DOHH2 (cell line): ENCODE results near the gene KRT222.

ENCODE experiments used
- H3F3A ChIP-seq: fragments of 200-600 bp; sonication (generic), shearing (Covaris generic); 2 replicates; pipeline ENCODE4 v1.6.0; 2016; ENCODE audit warnings: antibody characterized with exemption, mild to moderate bottlenecking; ENCODE audit not compliant: control insufficient read depth, insufficient read depth
- H3K27ac ChIP-seq: fragments of 200-600 bp; sonication (generic); 2 replicates; pipeline ENCODE4 v1.5.1; 2014; ENCODE audit warnings: low read depth, mild to moderate bottlenecking, low read length, moderate library complexity
- H3K27me3 ChIP-seq: fragments of 200-600 bp; sonication (generic); 2 replicates; pipeline ENCODE4 v1.6.1; 2014; ENCODE audit warnings: mild to moderate bottlenecking, low read length, mixed read lengths; ENCODE audit not compliant: control insufficient read depth
- H3K36me3 ChIP-seq: fragments of 200-600 bp; sonication (generic); 2 replicates; pipeline ENCODE4 v1.6.1; 2014; ENCODE audit warnings: mild to moderate bottlenecking, low read length, moderate library complexity, mixed read lengths; ENCODE audit not compliant: control insufficient read depth
- H3K4me1 ChIP-seq: fragments of 200-600 bp; sonication (generic); 2 replicates; pipeline ENCODE4 v1.6.1; 2014; ENCODE audit warnings: mild to moderate bottlenecking, low read length, mixed read lengths; ENCODE audit not compliant: control insufficient read depth
- H3K4me2 ChIP-seq: fragments of 200-600 bp; sonication (generic); 2 replicates; pipeline ENCODE4 v1.6.0; 2014; ENCODE audit warnings: mild to moderate bottlenecking, low read length, moderate library complexity
- H3K4me3 ChIP-seq: fragments of 200-600 bp; sonication (generic); 2 replicates; pipeline ENCODE4 v1.5.1; 2014; ENCODE audit warnings: mild to moderate bottlenecking, low read length, mixed read lengths
- H3K79me2 ChIP-seq: fragments of 200-600 bp; sonication (generic); 2 replicates; pipeline ENCODE4 v1.6.1; 2014; ENCODE audit warnings: mild to moderate bottlenecking, low read length, mixed read lengths; ENCODE audit not compliant: control insufficient read depth
- H3K9me2 ChIP-seq: fragments of 200-600 bp; sonication (generic); replicated peaks from 2 replicates; pipeline ENCODE4 v1.6.1; 2014; ENCODE audit warnings: mild to moderate bottlenecking, low read length, mixed read lengths; ENCODE audit not compliant: control insufficient read depth
- H3K9me3 ChIP-seq: fragments of 200-600 bp; sonication (generic); 2 replicates; pipeline ENCODE4 v1.6.1; 2014; ENCODE audit warnings: antibody characterized with exemption, low read length, mixed read lengths; ENCODE audit not compliant: control insufficient read depth, insufficient read depth
- H4K20me1 ChIP-seq: fragments of 200-600 bp; sonication (generic); 2 replicates; pipeline ENCODE4 v1.6.0; 2014; ENCODE audit warnings: low read depth, mild to moderate bottlenecking, antibody characterized with exemption, low read length, moderate library complexity; ENCODE audit not compliant: control insufficient read depth, insufficient read depth
- CTCF ChIP-seq: fragments of 200-600 bp; sonication (generic); IDR thresholded peaks from one replicate; pipeline ENCODE4 v1.5.1; 2014; ENCODE audit warnings: antibody characterized with exemption, mild to moderate bottlenecking, low read depth, low read length; ENCODE audit not compliant: poor library complexity, severe bottlenecking
- EZH2phosphoT487 ChIP-seq: fragments of 200-600 bp; sonication (generic); IDR thresholded peaks from 2 replicates; pipeline ENCODE4 v1.6.1; 2017; ENCODE audit warnings: borderline replicate concordance, mild to moderate bottlenecking, antibody characterized with exemption, low read length, moderate library complexity, mixed read lengths

KRT222 gene

DNA sequence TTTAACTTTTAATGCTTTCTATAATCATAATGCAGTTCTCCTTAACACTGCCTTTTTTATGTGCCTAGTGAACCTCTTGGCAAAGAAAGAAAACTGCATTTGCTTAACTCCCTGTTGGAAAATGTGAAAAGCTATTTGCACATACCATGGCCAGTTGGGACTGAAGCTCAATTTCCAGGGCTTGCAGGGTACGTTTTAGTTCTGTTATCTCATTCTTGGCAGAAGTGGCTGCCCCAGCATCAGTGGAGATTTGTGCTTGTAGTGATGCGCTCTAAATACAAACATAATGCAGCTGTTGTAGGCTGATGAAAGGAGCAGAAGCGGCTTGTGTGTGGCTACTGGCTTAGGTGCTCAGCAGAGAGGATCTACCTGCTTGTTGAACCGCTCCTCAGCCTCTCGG, 34.9 kb upstream of the KRT222 start:
- H3K4me2 ChIP-seq, result no peak overlapping the region
- H3K27me3 ChIP-seq, result peaks cover 19% of the 10 kb centered on the region

DNA sequence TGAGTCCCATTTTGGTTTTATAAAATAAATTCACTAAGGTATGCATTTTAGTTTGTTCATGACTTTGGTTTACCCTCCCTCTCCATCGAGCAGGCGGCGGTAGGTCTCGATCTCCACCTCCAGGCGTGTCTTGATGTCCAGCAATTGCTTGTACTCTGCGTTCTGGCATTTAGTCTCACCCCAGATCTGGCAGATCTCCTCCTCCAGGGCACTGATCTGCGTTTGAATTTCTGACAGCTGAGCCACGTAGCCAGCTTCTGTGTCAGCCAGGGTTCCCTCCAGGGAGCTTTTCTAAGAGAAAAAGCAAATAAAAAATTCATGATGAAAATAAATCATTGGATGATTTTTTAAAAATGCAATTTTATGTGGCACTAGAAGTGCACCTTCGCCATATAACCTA, 34.4 kb upstream of the KRT222 start:
- Histone ChIP-seq H3F3A (no peaks in the 10 kb centered on the region), H3K27ac (no peak overlapping the region), H3K4me3 (no peak overlapping the region), H3K79me2 (no peaks in the 10 kb centered on the region), H3K36me3 (no peaks in the 10 kb centered on the region), H3K4me1 (no peaks in the 10 kb centered on the region), H3K9me2 (no peaks in the 10 kb centered on the region), H3K27me3 (peaks cover 16% of the 10 kb centered on the region), H4K20me1 (no peaks in the 10 kb centered on the region), H3K9me3 (no peaks in the 10 kb centered on the region), H3K4me2 (no peak overlapping the region)
- no peak for TF ChIP-seq CTCF
- TF ChIP-seq EZH2phosphoT487, result no peak

More for the DNA sequence above, 34.9 kb upstream of the KRT222 start:
- Histone ChIP-seq H3F3A (no peaks in the 10 kb centered on the region), H3K27ac (no peak overlapping the region), H3K36me3 (no peaks in the 10 kb centered on the region), H3K79me2 (no peaks in the 10 kb centered on the region), H3K9me2 (no peaks in the 10 kb centered on the region), H3K9me3 (no peaks in the 10 kb centered on the region), H3K4me3 (no peak overlapping the region), H4K20me1 (no peaks in the 10 kb centered on the region), H3K4me1 (no peaks in the 10 kb centered on the region)
- no peak for TF ChIP-seq EZH2phosphoT487
- no peak for TF ChIP-seq CTCF

DNA sequence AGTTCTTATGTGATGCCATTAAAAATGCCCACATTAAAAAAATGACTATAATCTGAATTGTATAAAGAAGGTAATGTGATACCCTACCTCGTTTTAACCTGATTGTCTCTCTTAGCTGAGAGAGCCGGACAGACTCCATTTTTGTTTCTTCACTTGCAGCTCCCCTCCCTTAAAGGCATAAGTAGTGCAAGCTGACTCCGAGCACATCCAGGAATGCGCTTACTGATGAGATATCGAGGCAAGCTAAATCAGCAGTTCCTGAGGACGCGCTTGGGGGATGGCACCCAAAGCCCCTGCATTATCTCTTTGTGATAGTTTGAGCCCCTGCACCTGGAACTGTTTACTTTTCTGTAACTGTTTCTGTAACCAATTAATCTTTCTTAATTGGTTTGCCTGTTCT, 32.3 kb upstream of the KRT222 start:
- Histone ChIP-seq H3K4me2 (no peak overlapping the region), H3K9me2 (no peaks in the 10 kb centered on the region), H3K36me3 (no peaks in the 10 kb centered on the region), H3K4me3 (no peak overlapping the region), H3K4me1 (no peaks in the 10 kb centered on the region), H3F3A (no peaks in the 10 kb centered on the region), H4K20me1 (no peaks in the 10 kb centered on the region), H3K27ac (no peak overlapping the region), H3K9me3 (no peaks in the 10 kb centered on the region), H3K79me2 (no peaks in the 10 kb centered on the region), H3K27me3 (peaks cover 15% of the 10 kb centered on the region)
- no peak for TF ChIP-seq EZH2phosphoT487
- TF ChIP-seq CTCF, result no peak

DNA sequence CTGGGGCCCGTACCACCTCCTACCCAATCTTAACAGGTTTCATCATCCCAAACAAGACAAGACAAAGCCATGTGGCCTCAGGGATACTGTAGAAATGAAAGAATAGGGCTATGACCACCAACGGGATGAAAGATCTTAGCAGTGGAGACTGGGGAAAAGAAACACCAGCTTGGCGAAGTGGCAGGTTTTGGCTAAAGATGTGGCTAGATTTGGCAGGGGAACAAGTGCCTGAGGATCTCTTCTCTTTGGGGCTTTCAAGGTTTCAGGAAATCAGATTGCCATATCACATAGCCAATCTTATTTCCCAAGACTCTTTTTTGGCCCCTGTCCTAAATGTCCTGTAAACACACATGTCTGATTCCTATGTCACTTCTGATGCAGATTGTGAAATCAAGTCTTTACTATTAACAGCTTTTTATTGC, 31.7 kb upstream of the KRT222 start:
- no peaks in the 10 kb centered on the region for H3K79me2 ChIP-seq
- H3K27me3 ChIP-seq, result peaks cover 19% of the 10 kb centered on the region
- no peaks in the 10 kb centered on the region for H3K9me3 ChIP-seq
- no peak for TF ChIP-seq CTCF
- no peak for TF ChIP-seq EZH2phosphoT487
- H3F3A ChIP-seq, result no peaks in the 10 kb centered on the region
- H3K27ac ChIP-seq, result no peak overlapping the region
- no peaks in the 10 kb centered on the region for H3K4me1 ChIP-seq
- no peaks in the 10 kb centered on the region for H4K20me1 ChIP-seq
- H3K4me3 ChIP-seq, result no peak overlapping the region
- H3K9me2 ChIP-seq, result no peaks in the 10 kb centered on the region
- H3K36me3 ChIP-seq, result no peaks in the 10 kb centered on the region
- no peak overlapping the region for H3K4me2 ChIP-seq
